ENCODE data around the gene TEKT1.

DNA sequence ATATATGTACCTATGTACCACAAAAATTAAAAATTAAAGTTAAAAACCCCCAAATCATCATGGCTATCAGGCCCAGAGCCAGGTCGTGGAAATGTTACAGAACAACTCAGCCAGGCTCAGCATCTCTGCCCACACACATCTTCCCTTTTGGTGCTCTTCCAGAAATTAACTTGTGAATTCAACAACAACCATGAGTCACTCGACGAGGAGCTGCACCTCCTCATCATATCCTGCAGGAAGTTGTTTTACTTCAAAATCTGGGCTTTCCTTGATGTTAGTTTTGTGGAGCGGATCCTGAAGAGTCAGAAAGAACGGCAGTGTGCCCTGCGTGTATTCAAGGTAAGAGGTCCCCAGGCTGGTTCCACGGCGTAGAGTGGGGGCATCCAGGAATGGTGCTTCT, 44.9 kb downstream of the TEKT1 start:
- TF ChIP-seq, protein P1, sequence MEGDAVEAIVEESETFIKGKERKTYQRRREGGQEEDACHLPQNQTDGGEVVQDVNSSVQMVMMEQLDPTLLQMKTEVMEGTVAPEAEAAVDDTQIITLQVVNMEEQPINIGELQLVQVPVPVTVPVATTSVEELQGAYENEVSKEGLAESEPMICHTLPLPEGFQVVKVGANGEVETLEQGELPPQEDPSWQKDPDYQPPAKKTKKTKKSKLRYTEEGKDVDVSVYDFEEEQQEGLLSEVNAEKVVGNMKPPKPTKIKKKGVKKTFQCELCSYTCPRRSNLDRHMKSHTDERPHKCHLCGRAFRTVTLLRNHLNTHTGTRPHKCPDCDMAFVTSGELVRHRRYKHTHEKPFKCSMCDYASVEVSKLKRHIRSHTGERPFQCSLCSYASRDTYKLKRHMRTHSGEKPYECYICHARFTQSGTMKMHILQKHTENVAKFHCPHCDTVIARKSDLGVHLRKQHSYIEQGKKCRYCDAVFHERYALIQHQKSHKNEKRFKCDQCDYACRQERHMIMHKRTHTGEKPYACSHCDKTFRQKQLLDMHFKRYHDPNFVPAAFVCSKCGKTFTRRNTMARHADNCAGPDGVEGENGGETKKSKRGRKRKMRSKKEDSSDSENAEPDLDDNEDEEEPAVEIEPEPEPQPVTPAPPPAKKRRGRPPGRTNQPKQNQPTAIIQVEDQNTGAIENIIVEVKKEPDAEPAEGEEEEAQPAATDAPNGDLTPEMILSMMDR (IDR thresholded peaks at IDR 0.05), result no peak
- no peak for TF ChIP-seq POLR2AphosphoS5 (IDR thresholded peaks at IDR 0.05; ENCODE audit: low read depth, low read length)
- TF ChIP-seq, protein P2, sequence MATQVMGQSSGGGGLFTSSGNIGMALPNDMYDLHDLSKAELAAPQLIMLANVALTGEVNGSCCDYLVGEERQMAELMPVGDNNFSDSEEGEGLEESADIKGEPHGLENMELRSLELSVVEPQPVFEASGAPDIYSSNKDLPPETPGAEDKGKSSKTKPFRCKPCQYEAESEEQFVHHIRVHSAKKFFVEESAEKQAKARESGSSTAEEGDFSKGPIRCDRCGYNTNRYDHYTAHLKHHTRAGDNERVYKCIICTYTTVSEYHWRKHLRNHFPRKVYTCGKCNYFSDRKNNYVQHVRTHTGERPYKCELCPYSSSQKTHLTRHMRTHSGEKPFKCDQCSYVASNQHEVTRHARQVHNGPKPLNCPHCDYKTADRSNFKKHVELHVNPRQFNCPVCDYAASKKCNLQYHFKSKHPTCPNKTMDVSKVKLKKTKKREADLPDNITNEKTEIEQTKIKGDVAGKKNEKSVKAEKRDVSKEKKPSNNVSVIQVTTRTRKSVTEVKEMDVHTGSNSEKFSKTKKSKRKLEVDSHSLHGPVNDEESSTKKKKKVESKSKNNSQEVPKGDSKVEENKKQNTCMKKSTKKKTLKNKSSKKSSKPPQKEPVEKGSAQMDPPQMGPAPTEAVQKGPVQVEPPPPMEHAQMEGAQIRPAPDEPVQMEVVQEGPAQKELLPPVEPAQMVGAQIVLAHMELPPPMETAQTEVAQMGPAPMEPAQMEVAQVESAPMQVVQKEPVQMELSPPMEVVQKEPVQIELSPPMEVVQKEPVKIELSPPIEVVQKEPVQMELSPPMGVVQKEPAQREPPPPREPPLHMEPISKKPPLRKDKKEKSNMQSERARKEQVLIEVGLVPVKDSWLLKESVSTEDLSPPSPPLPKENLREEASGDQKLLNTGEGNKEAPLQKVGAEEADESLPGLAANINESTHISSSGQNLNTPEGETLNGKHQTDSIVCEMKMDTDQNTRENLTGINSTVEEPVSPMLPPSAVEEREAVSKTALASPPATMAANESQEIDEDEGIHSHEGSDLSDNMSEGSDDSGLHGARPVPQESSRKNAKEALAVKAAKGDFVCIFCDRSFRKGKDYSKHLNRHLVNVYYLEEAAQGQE (IDR thresholded peaks at IDR 0.05; ENCODE audit: insufficient read depth in 1 of 2, low read depth in 2 of 2, low read length in 1 of 2), result no peak
